ENCODE results near the gene GRIK2. TPM values are rescaled to one million over a fixed set of nuclear protein-coding genes. Genes with fewer than 3 reads are reported as not detected.

Gene GRIK2
- total RNA-seq, 1 donor from 2014 or later = 2.5 TPM

DNA sequence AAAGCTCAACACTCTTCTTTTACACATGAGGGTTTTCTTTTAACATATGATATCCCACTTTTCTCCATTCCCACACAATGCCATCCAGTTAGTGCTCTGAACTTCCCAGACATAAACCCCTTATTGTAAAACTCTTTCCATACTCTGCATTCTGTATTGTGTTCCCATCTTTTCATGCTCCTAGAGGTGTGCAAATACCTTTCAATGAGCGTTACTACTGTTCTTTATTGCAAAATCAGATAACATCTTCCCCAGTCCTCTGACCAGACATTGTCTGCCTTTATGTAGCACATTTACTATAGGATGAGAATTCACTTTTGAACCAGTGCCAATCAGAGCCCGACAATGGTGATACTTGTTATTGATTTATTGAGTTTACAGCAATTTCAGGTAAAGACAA lies 296.2 kb downstream of the GRIK2 start:
- DNase-seq (ENCODE audit: low read depth) (no peak), FAIRE-seq (no peak)
- H3K36me3 Mint-ChIP-seq (ENCODE audit: low read depth, unreplicated experiment) = no peaks in the 10 kb centered on the region
- no peaks in the 10 kb centered on the region for H3K4me1 ChIP-seq (ENCODE audit: insufficient read depth, low read length)
- no peaks in the 10 kb centered on the region for H3K27me3 Mint-ChIP-seq (ENCODE audit: low read depth, unreplicated experiment)
- H4K20me1 ChIP-seq (ENCODE audit: insufficient read depth, low read length) = no peaks in the 10 kb centered on the region
- H3K27ac Mint-ChIP-seq (ENCODE audit: unreplicated experiment) = no peak overlapping the region
- H3K27ac ChIP-seq (ENCODE audit: low read depth, low read length) = no peak overlapping the region
- H3K9me3 ChIP-seq (ENCODE audit: insufficient read depth, low read depth, low read length) = no peaks in the 10 kb centered on the region
- no peak overlapping the region for H3K4me3 ChIP-seq (ENCODE audit: insufficient read depth, low read depth, low read length)
- no peaks in the 10 kb centered on the region for H3K36me3 ChIP-seq (ENCODE audit: insufficient read depth, low read length)
- H3K79me2 ChIP-seq (ENCODE audit: insufficient read depth, low read length) = no peaks in the 10 kb centered on the region
- no peaks in the 10 kb centered on the region for H3K27me3 ChIP-seq (ENCODE audit: insufficient read depth, low read length)
- no peak overlapping the region for H3K4me2 ChIP-seq (ENCODE audit: low read length)
- no peak overlapping the region for H3K9ac ChIP-seq (ENCODE audit: low read length)
- no peaks in the 10 kb centered on the region for H3K4me1 Mint-ChIP-seq (ENCODE audit: low read depth, unreplicated experiment)
- no peak overlapping the region for H2AFZ ChIP-seq (ENCODE audit: low read depth, low read length)
- H3K9me3 Mint-ChIP-seq (ENCODE audit: unreplicated experiment) = no peaks in the 10 kb centered on the region
- TF ChIP-seq EZH2 (IDR thresholded peaks at IDR 0.05; ENCODE audit: insufficient read depth, low read length) (no peak), CTCF (IDR thresholded peaks at IDR 0.05; ENCODE audit: insufficient read depth, low read depth, low read length) (no peak)
- H3K4me3 Mint-ChIP-seq (ENCODE audit: unreplicated experiment) = no peak overlapping the region

- no peak overlapping the region for H3K4me3 Mint-ChIP-seq (ENCODE audit: unreplicated experiment)
Measured at GRCh38 chr6:101700655-101701054, 307.1 kb downstream of the GRIK2 start.

GRCh38 chr6:101703311-101703710 lies 309.8 kb downstream of the GRIK2 start:
- no peaks in the 10 kb centered on the region for H3K27me3 Mint-ChIP-seq (ENCODE audit: low read depth, unreplicated experiment)

More at GRCh38 chr6:101700655-101701054, 307.1 kb downstream of the GRIK2 start:
- TF ChIP-seq EZH2 (IDR thresholded peaks at IDR 0.05; ENCODE audit: insufficient read depth, low read length) = no peak
- DNase-seq (ENCODE audit: low read depth) (no peak), FAIRE-seq (no peak)
- no peaks in the 10 kb centered on the region for H3K9me3 Mint-ChIP-seq (ENCODE audit: unreplicated experiment)
- Histone ChIP-seq H3K4me1 (ENCODE audit: insufficient read depth, low read length) (no peaks in the 10 kb centered on the region), H3K9ac (ENCODE audit: low read length) (no peak overlapping the region), H4K20me1 (ENCODE audit: insufficient read depth, low read length) (no peaks in the 10 kb centered on the region), H3K27ac (ENCODE audit: low read depth, low read length) (no peak overlapping the region), H3K36me3 (ENCODE audit: insufficient read depth, low read length) (no peaks in the 10 kb centered on the region), H3K4me2 (ENCODE audit: low read length) (no peak overlapping the region), H2AFZ (ENCODE audit: low read depth, low read length) (no peak overlapping the region), H3K9me3 (ENCODE audit: insufficient read depth, low read depth, low read length) (no peaks in the 10 kb centered on the region), H3K4me3 (ENCODE audit: insufficient read depth, low read depth, low read length) (no peak overlapping the region), H3K27me3 (ENCODE audit: insufficient read depth, low read length) (no peaks in the 10 kb centered on the region), H3K79me2 (ENCODE audit: insufficient read depth, low read length) (no peaks in the 10 kb centered on the region)
- no peaks in the 10 kb centered on the region for H3K27me3 Mint-ChIP-seq (ENCODE audit: low read depth, unreplicated experiment)
- no peaks in the 10 kb centered on the region for H3K4me1 Mint-ChIP-seq (ENCODE audit: low read depth, unreplicated experiment)
- no peak overlapping the region for H3K27ac Mint-ChIP-seq (ENCODE audit: unreplicated experiment)
- no peaks in the 10 kb centered on the region for H3K36me3 Mint-ChIP-seq (ENCODE audit: low read depth, unreplicated experiment)

More at GRCh38 chr6:101703311-101703710, 309.8 kb downstream of the GRIK2 start:
- H3K79me2 ChIP-seq (ENCODE audit: insufficient read depth, low read length) = no peaks in the 10 kb centered on the region
- H3K4me1 ChIP-seq (ENCODE audit: insufficient read depth, low read length) = no peaks in the 10 kb centered on the region
- H3K9me3 ChIP-seq (ENCODE audit: insufficient read depth, low read depth, low read length) = no peaks in the 10 kb centered on the region
- no peak overlapping the region for H2AFZ ChIP-seq (ENCODE audit: low read depth, low read length)
- no peak overlapping the region for H3K4me2 ChIP-seq (ENCODE audit: low read length)
- H3K9ac ChIP-seq (ENCODE audit: low read length) = no peak overlapping the region
- TF ChIP-seq EZH2 (IDR thresholded peaks at IDR 0.05; ENCODE audit: insufficient read depth, low read length) (no peak), CTCF (IDR thresholded peaks at IDR 0.05; ENCODE audit: insufficient read depth, low read depth, low read length) (no peak)
- Mint-ChIP-seq H3K27ac (ENCODE audit: unreplicated experiment) (no peak overlapping the region), H3K4me1 (ENCODE audit: low read depth, unreplicated experiment) (no peaks in the 10 kb centered on the region), H3K36me3 (ENCODE audit: low read depth, unreplicated experiment) (no peaks in the 10 kb centered on the region), H3K9me3 (ENCODE audit: unreplicated experiment) (no peaks in the 10 kb centered on the region), H3K4me3 (ENCODE audit: unreplicated experiment) (no peak overlapping the region)
- H4K20me1 ChIP-seq (ENCODE audit: insufficient read depth, low read length) = no peaks in the 10 kb centered on the region
- H3K36me3 ChIP-seq (ENCODE audit: insufficient read depth, low read length) = no peaks in the 10 kb centered on the region
- FAIRE-seq (no peak), DNase-seq (ENCODE audit: low read depth) (no peak)
- H3K27me3 ChIP-seq (ENCODE audit: insufficient read depth, low read length) = no peaks in the 10 kb centered on the region
- H3K4me3 ChIP-seq (ENCODE audit: insufficient read depth, low read depth, low read length) = no peak overlapping the region
- no peak overlapping the region for H3K27ac ChIP-seq (ENCODE audit: low read depth, low read length)
